PFSK-1 (cell line): Measurements from ENCODE around the gene SRP54.

ENCODE experiments used
- FOXP2 ChIP-seq: optimal IDR thresholded peaks from 2 replicates; pipeline ENCODE3; 2011; ENCODE audit warnings: borderline replicate concordance, control low read depth, inconsistent platforms; ENCODE audit not compliant: insufficient read depth; ENCODE audit errors: extremely low read length, extremely low read depth
- POLR2AphosphoS5 ChIP-seq: IDR thresholded peaks from 2 replicates; pipeline ENCODE4 v1.6.1; 2012; ENCODE audit warnings: low read depth, mild to moderate bottlenecking, control low read depth, low read length, moderate library complexity
- SIN3A ChIP-seq: IDR thresholded peaks from 2 replicates; pipeline ENCODE4 v1.6.1; 2012; ENCODE audit warnings: mild to moderate bottlenecking, low read length, moderate library complexity, borderline replicate concordance; ENCODE audit not compliant: insufficient read depth
- TAF1 ChIP-seq: IDR thresholded peaks from 2 replicates; pipeline ENCODE4 v1.6.1; 2012; ENCODE audit warnings: low read length, control low read depth, borderline replicate concordance; ENCODE audit not compliant: insufficient read depth
- TF ChIP-seq, protein P1 (sequence below), 2 experiments: IDR thresholded peaks; 2 replicates each; pipeline versions ENCODE4 v1.6.1 to v1.8.0; 2011 to 2012; ENCODE audit warnings: low read depth in 2 of 2, low read length in 2 of 2, control low read depth in 1 of 2, inconsistent platforms in 1 of 2, mild to moderate bottlenecking in 1 of 2, moderate library complexity in 1 of 2; ENCODE audit not compliant: insufficient read depth in 1 of 2

Gene SRP54

DNA sequence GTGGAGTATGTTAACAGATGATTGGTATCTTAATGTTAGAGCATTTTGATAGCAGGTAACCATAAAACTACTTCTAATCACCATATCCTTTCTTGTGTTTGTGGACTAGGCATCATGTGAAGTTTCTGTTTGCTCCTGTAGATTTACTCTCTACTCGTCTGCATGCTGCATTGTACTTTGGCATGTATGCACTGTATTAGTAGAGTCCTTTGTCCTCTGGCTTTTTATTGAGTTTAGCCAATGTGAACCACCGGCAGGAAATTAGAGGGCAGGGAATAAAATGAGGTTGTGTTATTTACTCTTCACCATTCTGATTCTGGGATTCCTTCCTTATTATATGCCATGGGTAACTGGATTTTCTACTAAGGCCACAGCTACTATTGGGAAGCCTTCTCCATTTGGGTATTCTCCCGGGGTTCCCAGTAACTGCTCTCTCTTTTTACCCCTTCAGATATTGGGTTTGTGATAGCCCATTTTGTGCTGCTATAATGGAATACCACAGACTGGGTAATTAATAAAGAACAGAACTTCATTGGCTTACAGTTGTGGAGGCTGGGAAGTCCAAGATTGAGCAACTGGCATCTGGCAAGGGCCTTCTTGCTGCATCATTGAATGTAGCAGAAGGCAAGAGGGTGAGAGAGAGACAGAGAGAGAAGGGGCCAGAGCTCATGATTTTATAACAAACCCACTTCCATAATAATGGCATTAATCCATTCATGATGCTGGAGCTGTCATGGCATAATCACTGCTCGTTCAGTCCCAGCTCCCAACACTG is 85.6 kb downstream of the SRP54 start:
- no peak for TF ChIP-seq POLR2AphosphoS5
- TF ChIP-seq TAF1: no peak
- TF ChIP-seq, protein P1, sequence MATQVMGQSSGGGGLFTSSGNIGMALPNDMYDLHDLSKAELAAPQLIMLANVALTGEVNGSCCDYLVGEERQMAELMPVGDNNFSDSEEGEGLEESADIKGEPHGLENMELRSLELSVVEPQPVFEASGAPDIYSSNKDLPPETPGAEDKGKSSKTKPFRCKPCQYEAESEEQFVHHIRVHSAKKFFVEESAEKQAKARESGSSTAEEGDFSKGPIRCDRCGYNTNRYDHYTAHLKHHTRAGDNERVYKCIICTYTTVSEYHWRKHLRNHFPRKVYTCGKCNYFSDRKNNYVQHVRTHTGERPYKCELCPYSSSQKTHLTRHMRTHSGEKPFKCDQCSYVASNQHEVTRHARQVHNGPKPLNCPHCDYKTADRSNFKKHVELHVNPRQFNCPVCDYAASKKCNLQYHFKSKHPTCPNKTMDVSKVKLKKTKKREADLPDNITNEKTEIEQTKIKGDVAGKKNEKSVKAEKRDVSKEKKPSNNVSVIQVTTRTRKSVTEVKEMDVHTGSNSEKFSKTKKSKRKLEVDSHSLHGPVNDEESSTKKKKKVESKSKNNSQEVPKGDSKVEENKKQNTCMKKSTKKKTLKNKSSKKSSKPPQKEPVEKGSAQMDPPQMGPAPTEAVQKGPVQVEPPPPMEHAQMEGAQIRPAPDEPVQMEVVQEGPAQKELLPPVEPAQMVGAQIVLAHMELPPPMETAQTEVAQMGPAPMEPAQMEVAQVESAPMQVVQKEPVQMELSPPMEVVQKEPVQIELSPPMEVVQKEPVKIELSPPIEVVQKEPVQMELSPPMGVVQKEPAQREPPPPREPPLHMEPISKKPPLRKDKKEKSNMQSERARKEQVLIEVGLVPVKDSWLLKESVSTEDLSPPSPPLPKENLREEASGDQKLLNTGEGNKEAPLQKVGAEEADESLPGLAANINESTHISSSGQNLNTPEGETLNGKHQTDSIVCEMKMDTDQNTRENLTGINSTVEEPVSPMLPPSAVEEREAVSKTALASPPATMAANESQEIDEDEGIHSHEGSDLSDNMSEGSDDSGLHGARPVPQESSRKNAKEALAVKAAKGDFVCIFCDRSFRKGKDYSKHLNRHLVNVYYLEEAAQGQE (IDR thresholded peaks at IDR 0.05; ENCODE audit: insufficient read depth in 1 of 2, low read depth in 2 of 2, low read length in 2 of 2): no peak
- TF ChIP-seq SIN3A: no peak
- no peak for TF ChIP-seq FOXP2

DNA sequence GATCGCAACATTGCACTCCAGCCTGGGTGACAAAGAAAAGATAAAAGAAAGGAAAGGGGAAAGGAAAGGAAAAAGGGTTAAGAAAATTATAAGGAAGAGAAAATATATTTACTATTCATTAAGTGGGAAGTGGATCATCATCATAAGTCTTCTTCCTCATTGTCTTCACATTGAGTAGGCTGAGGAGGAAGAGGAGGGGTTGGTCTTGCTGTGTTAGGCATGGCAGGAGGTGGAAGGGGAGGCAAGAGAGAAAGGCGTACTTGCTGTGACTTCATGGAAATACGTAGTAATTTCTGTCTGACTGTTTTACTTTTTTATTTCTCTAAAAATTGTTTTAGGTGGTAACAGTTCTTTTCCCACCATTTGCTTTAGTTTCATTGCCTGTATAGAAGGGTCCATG is 89.4 kb downstream of the SRP54 start:
- no peak for TF ChIP-seq SIN3A
- TF ChIP-seq FOXP2: no peak
- TF ChIP-seq, protein P1 (IDR thresholded peaks at IDR 0.05; ENCODE audit: insufficient read depth in 1 of 2, low read depth in 2 of 2, low read length in 2 of 2): no peak
- TF ChIP-seq POLR2AphosphoS5: no peak
- no peak for TF ChIP-seq TAF1

DNA sequence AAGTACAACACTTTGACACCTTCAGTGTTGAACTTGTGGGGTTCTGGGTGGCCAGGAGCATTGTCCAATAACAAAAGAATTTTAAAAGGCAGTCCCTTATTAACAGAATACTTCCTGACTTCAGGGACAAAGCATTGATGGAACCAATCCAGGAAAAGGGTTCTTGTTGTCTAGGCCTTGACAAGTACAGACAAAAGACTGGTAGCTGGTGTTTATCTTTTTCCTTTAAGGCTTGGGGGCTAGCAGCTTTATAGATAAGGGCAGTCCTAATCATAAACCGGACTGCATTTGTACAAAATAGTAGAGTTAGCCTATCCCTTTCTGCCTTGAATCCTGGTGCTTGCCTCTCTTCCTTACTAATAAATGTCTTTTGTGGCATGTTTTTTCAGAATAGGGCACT is 90.7 kb downstream of the SRP54 start:
- TF ChIP-seq, protein P1 (IDR thresholded peaks at IDR 0.05; ENCODE audit: insufficient read depth in 1 of 2, low read depth in 2 of 2, low read length in 2 of 2): no peak
- TF ChIP-seq TAF1 (no peak), FOXP2 (no peak), SIN3A (no peak), POLR2AphosphoS5 (no peak)

DNA sequence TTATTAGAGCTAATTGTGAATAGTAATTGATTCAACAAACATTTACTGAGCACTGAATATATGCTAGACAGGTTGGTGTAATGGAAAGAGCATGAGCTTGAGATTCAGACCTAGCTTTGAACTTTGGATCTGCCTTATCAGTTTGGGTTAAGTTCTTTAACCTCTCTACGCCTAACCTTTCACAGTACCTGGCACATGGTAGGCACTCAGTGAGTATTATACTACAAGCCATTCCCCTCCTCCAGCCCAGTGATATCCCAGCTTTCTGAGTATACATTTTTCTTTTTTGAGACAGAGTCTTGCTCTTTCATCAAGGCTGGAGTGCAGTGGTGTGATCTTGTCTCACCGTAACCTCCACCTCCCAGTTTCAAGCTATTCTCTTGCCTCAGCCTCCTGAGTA is 95.3 kb downstream of the SRP54 start:
- TF ChIP-seq TAF1 (no peak), SIN3A (no peak), FOXP2 (no peak), POLR2AphosphoS5 (no peak)
- TF ChIP-seq, protein P1 (IDR thresholded peaks at IDR 0.05; ENCODE audit: insufficient read depth in 1 of 2, low read depth in 2 of 2, low read length in 2 of 2): no peak
